Chondrocyte (in vitro differentiated cells): ENCODE measurements around the gene SFT2D1. TPM values are rescaled to one million over a fixed set of nuclear protein-coding genes. Genes with fewer than 3 reads are reported as not detected.

Experiments used
- DNase-seq: peaks from one replicate; pipeline ENCODE4 v3.0.0; 2021; ENCODE audit warnings: mixed read lengths, low spot score
- H3K27ac Mint-ChIP-seq: one replicate; pipeline ENCODE4 v1.8.0; 2021; ENCODE audit warnings: mild to moderate bottlenecking, moderate library complexity, mixed read lengths; ENCODE audit not compliant: unreplicated experiment
- H3K27me3 Mint-ChIP-seq: 2 replicates; pipeline ENCODE4 v1.8.0; 2021; ENCODE audit warnings: low read depth, mixed read lengths
- H3K36me3 Mint-ChIP-seq: 2 replicates; pipeline ENCODE4 v1.8.0; 2021; ENCODE audit warnings: low read depth, mixed read lengths
- H3K4me1 Mint-ChIP-seq: 2 replicates; pipeline ENCODE4 v1.8.0; 2021; ENCODE audit warnings: low read depth, mild to moderate bottlenecking, mixed read lengths
- H3K4me3 Mint-ChIP-seq: one replicate; pipeline ENCODE4 v1.8.0; 2021; ENCODE audit warnings: mild to moderate bottlenecking, moderate library complexity, mixed read lengths; ENCODE audit not compliant: unreplicated experiment
- H3K9me3 Mint-ChIP-seq: 2 replicates; pipeline ENCODE4 v1.8.0; 2021; ENCODE audit warnings: low read depth, mixed read lengths
- total RNA-seq: library from RNA; stranded (reverse); gene quantifications from 3 replicates; pipeline ENCODE4 v1.2.1, GENCODE V29; 2021
- TF ChIP-seq, protein P1 (sequence below): fragments of 200-600 bp; sonication (generic); IDR thresholded peaks from 2 replicates; pipeline ENCODE4 v1.5.0; 2021; ENCODE audit warnings: antibody characterized with exemption, mild to moderate bottlenecking, moderate library complexity

Gene SFT2D1
- total RNA-seq, 1 donor from 2014 or later: 30.0 TPM

DNA sequence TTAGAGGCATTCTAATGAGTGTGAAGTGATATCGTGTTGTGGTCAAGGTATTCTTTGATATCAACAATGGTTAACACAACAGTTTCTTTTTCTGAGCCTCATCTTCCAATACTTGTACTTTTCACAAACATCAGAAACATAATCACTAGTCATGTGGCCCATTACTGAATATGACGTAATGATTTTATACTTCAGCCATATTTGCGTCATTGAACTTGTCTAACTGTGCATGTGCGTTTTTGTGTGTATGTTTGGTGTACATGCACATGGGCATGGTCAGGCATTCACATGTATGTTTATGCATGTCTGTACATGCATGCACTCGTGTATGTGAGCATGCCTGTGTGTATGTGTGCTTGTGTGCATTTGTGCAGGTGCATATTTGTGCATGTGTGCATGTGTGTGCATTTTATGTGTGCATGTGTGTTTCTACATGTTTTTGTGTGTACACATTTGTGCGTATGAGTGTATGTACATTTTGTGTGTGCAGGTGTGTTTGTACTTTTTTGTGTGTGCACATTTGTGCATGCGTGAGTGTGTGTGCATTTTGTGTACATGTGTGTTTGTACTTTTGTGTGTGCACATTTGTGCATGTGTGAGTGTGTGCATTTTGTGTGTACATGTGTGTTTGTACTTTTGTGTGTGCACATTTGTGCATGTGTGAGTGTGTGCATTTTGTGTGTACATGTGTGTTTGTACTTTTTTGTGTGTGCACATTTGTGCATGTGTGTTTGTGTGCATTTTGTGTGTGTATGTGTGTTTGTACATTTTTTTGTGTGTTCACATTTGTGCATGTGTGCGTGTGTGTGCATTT, 63.6 kb downstream of the SFT2D1 start:
- Mint-ChIP-seq H3K4me1 (peaks cover 5% of the 10 kb centered on the region), H3K4me3 (no peak overlapping the region), H3K27ac (no peak overlapping the region), H3K9me3 (no peaks in the 10 kb centered on the region), H3K27me3 (peaks cover 54% of the 10 kb centered on the region), H3K36me3 (no peaks in the 10 kb centered on the region)
- no peak for DNase-seq
- TF ChIP-seq, protein P1, sequence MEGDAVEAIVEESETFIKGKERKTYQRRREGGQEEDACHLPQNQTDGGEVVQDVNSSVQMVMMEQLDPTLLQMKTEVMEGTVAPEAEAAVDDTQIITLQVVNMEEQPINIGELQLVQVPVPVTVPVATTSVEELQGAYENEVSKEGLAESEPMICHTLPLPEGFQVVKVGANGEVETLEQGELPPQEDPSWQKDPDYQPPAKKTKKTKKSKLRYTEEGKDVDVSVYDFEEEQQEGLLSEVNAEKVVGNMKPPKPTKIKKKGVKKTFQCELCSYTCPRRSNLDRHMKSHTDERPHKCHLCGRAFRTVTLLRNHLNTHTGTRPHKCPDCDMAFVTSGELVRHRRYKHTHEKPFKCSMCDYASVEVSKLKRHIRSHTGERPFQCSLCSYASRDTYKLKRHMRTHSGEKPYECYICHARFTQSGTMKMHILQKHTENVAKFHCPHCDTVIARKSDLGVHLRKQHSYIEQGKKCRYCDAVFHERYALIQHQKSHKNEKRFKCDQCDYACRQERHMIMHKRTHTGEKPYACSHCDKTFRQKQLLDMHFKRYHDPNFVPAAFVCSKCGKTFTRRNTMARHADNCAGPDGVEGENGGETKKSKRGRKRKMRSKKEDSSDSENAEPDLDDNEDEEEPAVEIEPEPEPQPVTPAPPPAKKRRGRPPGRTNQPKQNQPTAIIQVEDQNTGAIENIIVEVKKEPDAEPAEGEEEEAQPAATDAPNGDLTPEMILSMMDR: no peak

DNA sequence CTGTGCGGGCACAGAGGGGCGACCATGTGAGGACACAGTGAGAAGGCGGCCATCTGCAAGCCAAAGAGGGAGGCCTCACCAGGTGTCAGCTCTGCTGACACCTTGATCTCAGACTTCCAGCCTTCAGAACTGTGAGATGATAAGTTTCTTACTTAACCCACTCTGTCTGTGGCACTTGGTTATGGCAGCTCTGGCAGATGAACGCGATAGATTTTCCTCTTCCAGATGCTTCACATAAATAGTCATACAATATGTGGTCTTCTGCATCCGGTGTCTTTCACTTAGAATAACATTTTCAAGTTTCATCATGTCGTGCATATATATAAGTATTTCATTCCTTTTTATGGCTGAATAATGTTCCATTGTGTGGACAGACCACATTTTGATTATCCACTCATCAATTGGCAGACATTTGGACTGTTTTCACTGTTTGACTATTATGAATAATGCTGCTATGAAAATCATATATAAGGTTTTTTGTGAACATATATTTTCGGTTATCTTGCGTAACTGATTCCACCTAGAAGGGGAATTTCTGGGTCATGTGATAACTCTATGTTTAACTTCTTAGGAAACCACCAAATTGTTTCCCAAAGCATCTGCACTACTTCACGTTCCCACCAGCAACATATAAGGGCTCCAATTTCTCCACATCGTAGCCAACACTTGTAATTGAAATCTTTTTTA, 64.3 kb downstream of the SFT2D1 start:
- Mint-ChIP-seq H3K9me3 (no peaks in the 10 kb centered on the region), H3K27me3 (peaks cover 53% of the 10 kb centered on the region)

DNA sequence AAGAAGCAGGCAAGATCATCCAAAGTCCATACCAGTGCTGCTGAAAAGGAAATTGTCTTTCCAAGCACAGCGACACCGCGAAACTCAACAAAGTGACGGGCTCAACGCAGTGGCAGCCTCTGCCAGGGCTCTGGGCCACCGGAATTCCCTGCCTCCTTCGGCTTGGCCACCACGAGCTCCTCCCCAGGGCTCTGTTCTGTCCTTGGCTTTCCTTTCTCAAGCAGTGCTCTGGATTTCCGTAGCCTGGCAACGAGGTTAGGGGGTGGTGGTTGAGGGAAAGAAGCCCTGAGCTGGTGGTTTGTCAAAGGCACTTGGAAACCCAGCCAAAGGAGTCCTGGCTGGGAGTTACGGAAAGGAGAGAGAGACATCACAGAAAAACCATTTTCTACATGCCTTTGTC, 65.3 kb downstream of the SFT2D1 start:
- TF ChIP-seq, protein P1: no peak
- DNase-seq: no peak
- Mint-ChIP-seq H3K4me3 (no peak overlapping the region), H3K27me3 (peaks cover 45% of the 10 kb centered on the region), H3K9me3 (no peaks in the 10 kb centered on the region), H3K27ac (no peak overlapping the region), H3K4me1 (peaks cover 5% of the 10 kb centered on the region), H3K36me3 (no peaks in the 10 kb centered on the region)

More for the DNA sequence above, 64.3 kb downstream of the SFT2D1 start:
- Mint-ChIP-seq H3K4me1 (peaks cover 5% of the 10 kb centered on the region), H3K27ac (no peak overlapping the region), H3K36me3 (no peaks in the 10 kb centered on the region), H3K4me3 (no peak overlapping the region)
- DNase-seq: no peak
- TF ChIP-seq, protein P1: no peak

DNA sequence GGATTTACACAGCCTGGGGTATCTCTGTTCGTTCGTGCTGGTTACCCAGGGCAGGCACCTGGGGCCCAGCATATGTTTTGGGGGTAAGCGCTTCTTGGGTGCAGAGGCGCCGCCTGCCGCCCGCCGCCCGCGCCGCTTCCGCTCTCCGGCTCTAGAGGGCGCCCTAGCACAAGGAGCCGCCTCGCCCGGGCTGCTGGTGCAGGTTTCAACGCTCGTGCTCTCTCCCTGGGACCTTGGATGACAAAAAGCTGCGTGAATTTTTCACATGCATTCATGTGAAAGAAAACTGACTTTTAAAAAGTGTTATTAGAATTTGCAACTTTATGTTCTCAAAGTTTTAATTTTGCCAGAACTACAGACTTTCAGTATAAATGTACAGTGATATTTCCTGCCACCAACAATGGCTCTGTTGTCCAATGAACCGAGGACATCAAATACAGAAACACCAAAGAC, 66.6 kb downstream of the SFT2D1 start:
- Mint-ChIP-seq H3K27me3 (peaks cover 34% of the 10 kb centered on the region), H3K27ac (no peak overlapping the region), H3K36me3 (no peaks in the 10 kb centered on the region), H3K4me1 (peaks cover 5% of the 10 kb centered on the region), H3K9me3 (no peaks in the 10 kb centered on the region), H3K4me3 (no peak overlapping the region)
- TF ChIP-seq, protein P1: peak; percentile 100
- no peak for DNase-seq

DNA sequence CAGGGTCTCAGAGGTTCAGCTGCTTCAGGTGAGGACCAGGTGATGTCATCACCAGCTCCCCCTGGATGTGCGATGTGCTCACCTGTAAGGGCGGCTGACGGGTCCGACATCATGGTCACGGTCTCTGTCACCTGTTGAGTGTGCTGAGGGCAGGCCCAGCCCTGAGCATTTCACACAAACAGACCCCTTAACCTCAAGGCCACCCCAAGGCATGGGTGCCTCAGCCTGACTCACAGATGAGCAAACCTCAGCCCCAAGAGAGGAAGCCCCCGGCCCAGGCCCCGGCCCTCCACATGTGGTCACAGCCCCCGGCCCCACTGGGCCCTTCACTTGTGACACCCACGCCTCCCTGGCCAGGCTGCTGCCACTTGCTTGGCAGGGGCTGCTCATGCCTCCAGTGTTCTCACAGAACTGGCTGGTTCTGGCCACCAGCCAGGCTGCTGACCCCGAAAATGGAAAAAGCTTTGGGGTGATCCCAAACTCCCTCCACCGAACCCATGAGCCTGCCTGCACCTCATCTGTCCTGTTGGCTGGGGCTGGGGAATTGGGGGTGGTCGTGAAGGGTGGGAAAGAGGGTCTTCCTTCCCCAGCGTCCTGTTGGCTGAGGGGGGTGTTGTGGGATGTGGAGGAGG, 67.5 kb downstream of the SFT2D1 start:
- H3K27ac Mint-ChIP-seq: no peak overlapping the region
- no peak for DNase-seq
- no peak overlapping the region for H3K4me3 Mint-ChIP-seq

More for the DNA sequence above, 67.5 kb downstream of the SFT2D1 start:
- Mint-ChIP-seq H3K9me3 (no peaks in the 10 kb centered on the region), H3K27me3 (peaks cover 32% of the 10 kb centered on the region), H3K4me1 (peaks cover 5% of the 10 kb centered on the region), H3K36me3 (no peaks in the 10 kb centered on the region)
- TF ChIP-seq, protein P1: no peak
